ENCODE data around the gene NRGN.

NRGN gene

GRCh38 chr11:124736736-124737135 lies 3.0 kb upstream of the NRGN start:
- ChIA-PET POLR2A (no interaction called here), CTCF (interaction anchor here (1.3 to 2.3 kb wide), 3 partner anchors 9 to 26 kb away, joined by 3 to 6 read pairs (median 5); partner anchors contain the start of gene ESAM)
- TF ChIP-seq CTCF (IDR thresholded peaks at IDR 0.05; ENCODE audit: insufficient read depth, low read length, missing control alignments), result no peak
- DNase-seq (ENCODE audit: low read depth, low spot score), result no peak
- no peak overlapping the region for H3K4me3 ChIP-seq (ENCODE audit: low read depth, low read length)

DNA sequence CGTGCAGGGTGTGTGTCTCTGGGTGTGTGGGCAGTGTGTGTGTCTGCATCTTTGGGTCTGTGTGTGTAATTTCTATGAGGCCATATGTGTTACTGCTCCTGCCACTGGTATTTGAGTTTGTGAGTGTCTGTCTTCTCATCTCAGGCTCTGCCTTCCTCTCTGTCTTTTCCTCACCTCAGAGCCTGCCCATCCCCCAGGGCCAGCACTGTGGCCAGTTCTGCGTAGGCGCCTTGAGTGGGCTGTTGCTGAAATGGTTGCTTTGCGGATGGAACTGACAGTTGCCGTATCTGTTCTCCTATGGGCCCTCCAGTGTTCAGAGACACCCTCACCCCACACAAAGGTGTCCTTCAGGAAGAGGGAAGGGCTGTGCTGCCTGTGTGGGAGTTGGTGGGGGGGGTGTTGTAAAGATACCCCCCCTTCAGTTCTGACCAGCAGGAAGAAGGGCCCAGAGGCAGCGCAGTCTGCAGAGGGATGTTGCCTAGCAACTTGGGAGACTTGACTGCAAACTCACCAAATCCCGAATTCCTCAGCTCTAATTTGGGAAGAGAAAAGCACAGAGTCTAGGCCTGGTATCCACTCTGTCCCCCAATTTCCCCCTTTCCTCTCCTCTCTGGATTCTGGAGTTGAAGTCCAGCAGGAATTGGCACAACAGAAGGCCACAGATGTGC lies 2.0 kb upstream of the NRGN start:
- POLR2A ChIA-PET, result no interaction called here
- DNase-seq (ENCODE audit: low read depth, low spot score), result no peak
- TF ChIP-seq CTCF (IDR thresholded peaks at IDR 0.05; ENCODE audit: insufficient read depth, low read length, missing control alignments), result no peak
- CTCF ChIA-PET, result interaction anchor here (1.0 to 2.7 kb wide), 4 partner anchors 8 to 68 kb away, joined by 4 to 15 read pairs (median 6); no protein-coding TSS in a partner anchor
- no peak overlapping the region for H3K4me3 ChIP-seq (ENCODE audit: low read depth, low read length)

DNA sequence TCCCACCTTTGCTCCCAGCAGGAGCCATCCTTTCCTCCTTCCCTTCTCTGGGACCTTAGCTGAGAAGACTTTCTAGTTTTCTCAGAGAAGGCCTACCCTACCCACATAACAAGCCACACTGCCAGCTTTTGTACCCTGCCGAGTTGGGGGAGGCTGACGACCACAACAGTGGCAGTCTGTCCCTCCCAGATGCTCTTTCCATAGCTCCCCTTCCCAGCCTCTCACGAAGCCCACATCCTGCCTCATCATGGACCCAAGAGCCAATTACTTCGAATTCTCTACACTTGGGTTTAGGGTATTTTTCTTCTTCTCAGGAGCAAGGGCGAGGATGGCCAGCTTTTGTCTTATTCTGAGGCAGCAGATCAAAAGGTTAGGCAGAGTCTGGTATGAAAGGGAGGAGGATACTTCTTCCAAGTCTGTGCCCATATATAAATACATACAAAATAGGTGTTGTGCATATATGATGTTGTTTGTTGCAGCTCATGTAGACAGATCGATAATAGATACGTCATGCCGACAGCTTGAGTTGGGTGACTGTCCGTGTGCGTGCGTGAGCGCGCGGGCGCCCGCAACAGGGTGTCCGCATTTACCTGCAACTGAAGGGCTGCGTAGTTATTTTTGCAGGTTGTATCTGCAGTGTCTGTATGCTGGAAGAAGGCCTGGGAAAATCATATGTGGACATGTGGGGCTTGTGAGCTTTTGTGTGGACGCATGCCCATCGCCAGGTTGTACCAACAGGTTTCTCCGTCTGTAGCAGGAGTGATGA lies 846 bp upstream of the NRGN start:
- TF ChIP-seq CTCF (IDR thresholded peaks at IDR 0.05; ENCODE audit: insufficient read depth, low read length, missing control alignments), result no peak
- DNase-seq (ENCODE audit: low read depth, low spot score), result no peak
- ChIA-PET POLR2A (no interaction called here), CTCF (interaction anchor here (1.0 to 3.0 kb wide), 7 partner anchors 8 to 69 kb away, joined by 4 to 15 read pairs (median 5); no protein-coding TSS in a partner anchor)
- H3K4me3 ChIP-seq (ENCODE audit: low read depth, low read length), result peak overlapping the region; percentile 60; the same call in 1 of the 2 replicates

- H3K4me3 ChIP-seq (ENCODE audit: low read depth, low read length), result peak overlapping the region; percentile 60
- peak; percentile 27 for TF ChIP-seq CTCF (IDR thresholded peaks at IDR 0.05; ENCODE audit: insufficient read depth, low read length, missing control alignments)
- POLR2A ChIA-PET, result no interaction called here
- CTCF ChIA-PET, result interaction anchor here (1.0 to 3.0 kb wide), 7 partner anchors 8 to 70 kb away, joined by 3 to 15 read pairs (median 5); no protein-coding TSS in a partner anchor
- DNase-seq (ENCODE audit: low read depth, low spot score), result no peak
Observed at GRCh38 chr11:124740277-124740882, 638 bp downstream of the NRGN start.

DNA sequence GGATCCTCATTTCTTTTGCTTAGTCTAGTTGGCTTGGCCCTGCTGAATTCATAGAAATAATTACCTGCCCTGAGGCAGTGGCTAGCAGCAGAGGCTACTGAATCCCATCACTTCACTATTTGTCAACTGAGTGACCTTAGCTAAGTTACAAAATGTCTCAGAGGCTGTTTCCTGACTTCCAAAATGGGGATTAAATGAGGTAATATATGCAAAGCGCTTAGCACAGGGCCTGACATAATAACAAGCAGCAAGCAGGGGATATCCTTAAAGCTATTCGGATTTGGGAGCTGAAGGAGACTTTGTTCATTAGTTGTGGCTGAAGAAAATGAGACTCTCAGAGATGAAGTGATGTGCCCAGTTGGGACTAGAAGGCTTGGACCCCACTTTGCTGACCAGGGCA lies 2.8 kb downstream of the NRGN start:
- no peak overlapping the region for H3K4me3 ChIP-seq (ENCODE audit: low read depth, low read length)
- DNase-seq (ENCODE audit: low read depth, low spot score), result no peak
- TF ChIP-seq CTCF (IDR thresholded peaks at IDR 0.05; ENCODE audit: insufficient read depth, low read length, missing control alignments), result no peak
- ChIA-PET POLR2A (no interaction called here), CTCF (interaction anchor here (1.5 to 7.3 kb wide), 4 partner anchors 11 to 73 kb away, joined by 3 to 50 read pairs (median 7); partner anchors contain the start of gene VSIG2)

DNA sequence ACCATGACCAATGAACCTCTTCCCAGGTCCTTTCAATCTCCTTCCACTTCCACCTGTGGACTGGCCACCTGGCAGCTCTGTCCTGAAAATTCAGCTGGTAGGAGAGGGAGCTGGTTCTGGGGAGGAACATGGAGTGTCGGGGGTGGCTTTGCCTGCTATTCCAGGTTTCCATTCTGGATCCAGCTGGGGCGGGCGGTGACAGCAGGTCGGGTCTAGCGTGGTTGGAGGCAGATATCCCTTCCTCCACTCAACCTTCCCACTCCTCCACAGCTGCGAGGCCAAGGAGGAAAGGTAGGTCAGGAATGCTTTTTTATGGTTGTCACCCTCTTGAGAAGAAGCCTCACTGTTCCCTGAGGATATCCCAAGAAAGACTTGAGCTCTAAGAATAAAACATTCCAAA lies 3.3 kb downstream of the NRGN start:
- H3K4me3 ChIP-seq (ENCODE audit: low read depth, low read length), result no peak overlapping the region
- no peak for TF ChIP-seq CTCF (IDR thresholded peaks at IDR 0.05; ENCODE audit: insufficient read depth, low read length, missing control alignments)
- ChIA-PET POLR2A (no interaction called here), CTCF (interaction anchor here (1.1 to 7.3 kb wide), 5 partner anchors 10 to 73 kb away, joined by 4 to 50 read pairs (median 7); partner anchors contain the start of gene VSIG2)
- no peak for DNase-seq (ENCODE audit: low read depth, low spot score)

Data from AG04449 (cell line).